ENCODE data around the gene NUDCD3.
"Not testable (repeated sequence)": the region's sequence is repeated elsewhere in the genome, so short reads cannot be mapped to it uniquely, and the experiment has no call there.

NUDCD3 gene

GRCh38 chr7:44445986-44446671, 44.3 kb downstream of the NUDCD3 start:
- no peak for DNase-seq

GRCh38 chr7:44441079-44441478, 49.4 kb downstream of the NUDCD3 start:
- DNase-seq, result no peak

DNA sequence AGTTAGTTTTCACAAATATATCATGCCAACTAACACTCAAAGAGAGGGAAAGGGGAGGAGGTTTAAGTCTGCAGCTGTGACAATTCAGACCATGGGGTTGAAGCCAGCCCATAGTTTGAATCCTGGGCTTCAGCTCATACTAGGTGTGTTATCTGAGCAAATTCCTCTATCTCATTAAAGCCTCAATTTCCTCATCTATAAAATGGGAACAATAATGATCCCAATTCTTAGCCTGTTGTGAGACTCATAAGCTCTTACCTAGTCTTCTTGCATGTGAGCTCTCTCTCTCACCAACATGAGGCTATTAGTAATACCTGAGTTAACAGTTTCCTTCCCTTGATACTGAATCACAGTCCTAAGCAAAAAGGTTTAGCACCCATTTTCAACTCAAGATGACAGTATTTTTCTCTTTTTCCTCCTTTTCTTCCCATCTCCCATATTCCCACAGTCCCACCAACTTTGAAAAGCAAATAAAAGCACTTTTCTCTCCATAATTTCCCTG, 49.8 kb downstream of the NUDCD3 start:
- DNase-seq, result no peak

DNA sequence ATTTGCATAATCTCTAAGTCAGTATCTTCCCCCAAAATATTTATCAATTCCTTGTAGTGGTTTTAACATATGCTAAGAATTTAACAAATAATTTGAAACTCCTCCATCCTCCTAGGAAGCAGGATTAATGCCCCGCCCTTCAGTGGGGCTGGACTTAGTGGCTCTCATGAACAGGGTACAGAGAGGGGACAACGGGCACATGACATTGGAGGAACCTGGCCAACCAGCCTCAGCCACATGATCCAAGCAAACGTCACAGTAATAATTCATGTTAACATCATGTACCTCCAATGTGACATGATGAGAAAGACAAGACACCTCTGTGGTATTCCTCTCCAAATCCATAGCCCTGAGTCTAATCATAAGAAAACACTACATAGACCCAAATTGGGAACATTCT, 50.5 kb downstream of the NUDCD3 start:
- DNase-seq, result no peak

DNA sequence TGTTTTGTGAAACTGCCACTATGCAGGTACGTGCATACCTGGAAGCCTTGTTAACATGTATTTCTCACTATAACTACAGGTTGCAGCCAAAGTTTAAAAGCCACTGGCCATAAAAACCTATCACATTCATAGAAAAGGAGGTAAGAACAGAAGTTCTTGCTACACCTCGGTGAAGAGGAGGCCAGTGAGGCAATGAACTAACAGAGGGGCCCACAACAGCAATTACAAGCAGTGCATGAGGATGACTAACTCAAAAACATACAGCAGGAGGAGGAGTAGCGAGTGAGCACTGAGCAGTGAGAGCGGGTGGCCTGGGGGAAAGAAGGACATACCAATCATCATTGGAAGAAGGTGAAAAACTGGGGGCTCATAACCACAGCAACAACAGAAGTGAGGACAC, 51.6 kb downstream of the NUDCD3 start:
- no peak for DNase-seq

GRCh38 chr7:44434201-44434600, 56.3 kb downstream of the NUDCD3 start:
- DNase-seq, result no peak

- no peak for DNase-seq
Measured at GRCh38 chr7:44433255-44434022, 57.0 kb downstream of the NUDCD3 start.

GRCh38 chr7:44432381-44432977, 58.0 kb downstream of the NUDCD3 start:
- no peak for DNase-seq

DNA sequence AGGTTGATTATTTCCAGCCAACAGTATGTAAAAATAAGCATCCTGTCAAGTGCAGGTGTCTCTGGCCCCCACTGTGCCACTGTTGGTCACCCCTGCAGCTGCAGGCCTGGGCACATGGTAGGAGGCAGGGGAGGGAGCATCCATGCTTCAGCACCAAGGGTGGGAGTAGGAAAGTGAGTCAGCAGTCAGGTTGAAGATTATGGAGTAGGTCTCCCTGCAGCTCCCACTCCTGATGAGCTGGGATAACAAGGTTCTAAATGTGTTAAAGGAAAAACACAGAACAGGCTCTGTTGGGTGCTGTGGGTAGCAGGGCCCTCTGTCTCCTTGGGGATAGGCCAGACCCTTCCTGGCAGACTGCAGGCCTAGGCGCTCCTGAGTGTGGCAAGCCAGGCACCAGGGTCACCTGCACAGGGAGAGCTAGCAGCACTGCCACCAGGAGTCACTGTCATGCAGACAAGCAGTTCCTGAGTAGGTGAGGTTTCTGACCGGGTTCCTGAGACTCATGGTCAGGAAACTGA, 59.3 kb downstream of the NUDCD3 start:
- peak; percentile 46 for DNase-seq

- no peak for DNase-seq
Measured at GRCh38 chr7:44430054-44430453, 60.4 kb downstream of the NUDCD3 start.

DNA sequence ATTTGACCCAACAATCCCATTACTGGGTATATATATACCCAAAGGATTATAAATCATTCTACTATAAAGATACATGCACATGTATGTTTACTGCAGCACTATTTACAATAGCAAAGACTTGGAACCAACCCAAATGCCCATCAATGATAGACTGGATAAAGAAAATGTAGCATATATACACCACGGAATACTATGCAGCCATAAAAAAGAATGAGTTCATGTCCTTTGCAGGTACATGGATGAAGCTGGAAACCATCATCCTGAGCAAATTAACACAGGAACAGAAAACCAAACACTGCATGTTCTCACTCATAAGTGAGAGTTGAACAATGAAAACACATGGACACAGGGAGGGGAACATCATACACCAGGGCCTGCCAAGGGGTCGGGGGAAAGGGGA, 65.7 kb downstream of the NUDCD3 start:
- not testable (repeated sequence) for DNase-seq

DNA sequence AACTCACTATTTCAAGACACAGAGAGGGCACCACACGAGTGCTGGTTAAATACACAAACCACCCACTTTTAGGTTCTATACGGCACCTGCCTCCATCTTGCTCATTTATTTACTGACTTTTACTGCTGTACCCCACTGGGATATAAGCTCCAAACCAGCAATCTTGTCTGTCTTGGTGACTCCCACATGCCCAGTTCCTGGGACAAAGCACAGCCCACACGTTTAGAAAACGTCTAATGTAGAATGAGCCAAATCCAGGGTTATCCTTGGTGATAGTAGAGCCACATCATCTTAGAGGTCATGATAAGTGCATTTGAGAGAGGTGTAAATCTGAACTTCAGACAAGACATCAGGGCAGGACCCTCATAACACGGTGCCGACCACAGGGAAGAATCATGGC, 73.5 kb downstream of the NUDCD3 start:
- DNase-seq, result no peak

DNA sequence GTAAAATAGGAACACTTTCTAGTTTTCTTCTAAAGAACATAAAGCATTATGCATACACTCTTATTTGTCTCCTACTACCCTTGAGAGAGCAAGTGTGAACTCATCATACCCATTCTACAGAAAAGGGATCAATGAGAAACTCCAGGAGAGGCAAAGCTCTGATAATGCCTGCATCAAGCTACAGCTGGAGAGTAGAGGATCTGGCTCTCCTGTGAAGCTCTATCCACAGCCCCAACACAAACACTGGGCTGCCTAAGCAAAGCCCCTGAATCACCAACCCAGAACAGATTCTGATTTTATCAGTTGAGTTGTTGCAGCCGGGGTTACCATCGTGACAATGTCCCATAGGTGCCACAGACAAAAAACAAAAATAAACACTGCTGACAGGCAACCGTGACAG, 74.9 kb downstream of the NUDCD3 start:
- no peak for DNase-seq

DNA sequence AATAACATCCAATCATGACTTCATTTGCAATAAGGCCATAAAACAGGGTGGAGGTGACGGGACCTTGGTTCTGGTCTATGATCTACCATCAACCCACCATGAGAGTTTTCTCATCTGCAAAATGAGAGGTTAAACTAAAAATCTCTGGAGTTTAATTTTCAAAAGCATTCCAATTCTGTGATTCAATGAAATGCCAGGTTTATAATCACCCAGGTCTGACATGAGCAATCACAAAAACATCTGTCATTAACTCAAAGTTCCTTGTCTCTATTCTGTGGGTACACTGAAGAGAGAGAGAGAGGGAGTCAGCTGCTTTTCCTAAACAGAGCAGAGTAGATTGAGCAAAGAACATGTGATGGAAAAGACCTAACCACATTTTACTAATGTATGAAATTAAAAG, 75.4 kb downstream of the NUDCD3 start:
- DNase-seq, result no peak

DNA sequence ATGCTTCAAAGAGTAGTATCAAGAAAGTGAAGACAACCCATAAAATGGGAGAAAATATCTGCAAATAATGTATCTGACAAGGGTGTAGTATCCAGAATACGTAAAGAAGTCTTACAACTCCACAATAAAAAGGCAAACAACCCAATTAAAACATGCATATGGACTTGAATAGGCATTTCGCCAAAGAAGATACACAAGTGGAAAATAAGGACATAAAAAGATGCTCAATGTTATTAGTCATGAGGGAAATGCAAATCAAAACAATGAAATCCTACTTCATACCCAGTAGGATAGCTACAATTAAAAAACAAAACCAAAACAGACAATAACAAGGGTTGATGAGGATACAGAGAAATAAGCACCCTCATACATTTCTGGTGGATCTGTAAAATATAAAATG, 79.2 kb downstream of the NUDCD3 start:
- DNase-seq, result no peak

- no peak for DNase-seq
Measured at GRCh38 chr7:44408596-44408995, 81.9 kb downstream of the NUDCD3 start.

GRCh38 chr7:44403775-44404174, 86.7 kb downstream of the NUDCD3 start:
- DNase-seq, result no peak

GRCh38 chr7:44403176-44403759, 87.2 kb downstream of the NUDCD3 start:
- DNase-seq, result no peak

DNA sequence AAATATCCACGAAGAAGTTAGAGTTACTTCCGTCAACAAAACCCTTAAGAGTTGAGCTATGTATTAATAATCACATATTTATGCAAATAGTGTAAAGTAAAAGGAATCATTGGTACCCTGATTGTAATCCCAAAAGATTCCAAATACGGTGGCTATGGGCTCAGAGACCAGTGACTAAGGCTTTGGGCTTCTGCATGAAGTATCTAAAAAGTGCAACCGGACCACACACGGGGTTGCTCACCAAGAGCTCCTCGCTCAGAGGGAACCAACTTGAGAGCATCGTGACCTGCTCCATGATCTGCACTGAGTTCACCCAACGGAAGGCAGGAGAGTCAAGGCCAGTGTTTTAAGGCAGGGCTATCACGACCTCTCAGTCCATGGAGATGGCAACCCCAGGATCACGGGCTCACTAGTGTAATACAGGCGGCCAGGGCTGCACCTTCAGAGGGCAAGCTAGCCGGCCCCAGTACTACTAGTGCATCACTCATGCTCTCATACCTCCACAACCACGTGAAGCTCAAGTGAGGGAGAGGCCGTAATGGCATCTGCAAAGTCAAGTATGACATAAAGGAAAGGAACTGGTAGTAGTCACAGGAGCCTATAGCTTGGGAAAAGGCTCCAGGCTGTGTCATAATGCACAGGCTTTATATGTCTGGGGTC, 87.9 kb downstream of the NUDCD3 start:
- DNase-seq, result no peak

GRCh38 chr7:44401692-44402091, 88.8 kb downstream of the NUDCD3 start:
- no peak for DNase-seq

DNA sequence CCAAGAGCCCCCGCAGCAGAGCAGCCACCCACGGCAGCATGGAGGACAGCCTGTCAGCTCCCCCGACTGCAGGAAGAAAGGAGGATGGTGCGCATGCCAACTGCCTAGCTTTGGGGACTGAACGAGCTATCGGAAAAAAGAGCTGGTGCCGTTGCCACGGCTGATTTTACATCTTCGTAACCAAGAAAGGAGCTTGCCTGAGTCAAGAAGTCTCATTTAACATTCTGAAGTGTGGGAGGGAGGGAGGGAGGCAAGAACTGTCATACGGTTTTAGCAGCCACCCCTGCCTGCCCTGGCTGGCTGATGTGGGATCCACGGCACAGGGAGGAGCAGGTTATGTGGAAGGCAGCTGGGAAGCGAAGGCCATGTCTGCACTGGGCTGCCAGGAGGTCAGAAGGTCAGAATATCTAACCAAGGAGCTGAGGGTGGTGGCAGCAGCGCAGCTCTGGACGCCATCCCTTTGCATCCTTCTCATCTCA, 90.4 kb downstream of the NUDCD3 start:
- no peak for DNase-seq

DNA sequence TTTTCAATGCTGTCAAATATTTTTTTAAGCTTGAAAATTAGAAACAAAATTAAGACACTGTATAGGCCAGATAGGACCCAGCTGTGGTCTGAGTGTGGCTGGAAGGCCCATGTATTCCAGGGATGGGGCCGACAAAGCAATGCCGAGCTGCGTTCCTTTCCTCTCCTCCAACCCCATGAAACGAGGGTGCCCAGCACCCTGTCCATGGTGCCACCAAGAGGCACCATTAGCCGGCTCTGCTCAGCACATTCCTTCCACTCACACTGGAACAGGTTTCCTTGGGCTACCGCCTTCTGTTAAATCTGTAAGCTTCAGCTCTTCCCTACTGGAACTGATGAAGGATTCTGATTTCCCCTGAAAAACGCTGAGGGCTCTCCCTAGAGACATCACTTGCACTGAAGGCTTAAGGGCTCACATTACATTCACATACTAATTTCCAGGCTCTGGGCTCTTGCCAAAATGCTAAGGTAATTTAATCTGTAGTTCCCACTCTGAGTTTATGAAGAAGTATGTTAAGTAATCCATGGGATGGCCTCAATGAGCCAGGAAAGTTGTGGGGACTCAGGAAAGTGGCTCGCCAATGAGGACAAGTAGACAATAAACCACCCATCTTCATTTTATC, 91.4 kb downstream of the NUDCD3 start:
- DNase-seq, result peak; percentile 76

Measured in NCI-H69 (cell line).